MG63 (cell line): ENCODE data around the gene CT47C1. TPM values are rescaled to one million over a fixed set of nuclear protein-coding genes. Genes with fewer than 3 reads are reported as not detected.

Experiments used
- DNase-seq: peaks from one replicate; pipeline ENCODE4 v3.0.0-alpha.2; 2020
- H3K27me3 ChIP-seq: fragments of 250-450 bp; sonication (Bioruptor Pico); 2 replicates; pipeline ENCODE4 v1.5.1; 2020; ENCODE audit warnings: mild to moderate bottlenecking, moderate library complexity
- H3K36me3 ChIP-seq: fragments of 250-450 bp; sonication (Bioruptor Pico); 2 replicates; pipeline ENCODE4 v1.5.1; 2020; ENCODE audit warnings: mild to moderate bottlenecking, moderate library complexity
- H3K4me3 ChIP-seq: fragments of 250-450 bp; sonication (Bioruptor Pico); 2 replicates; pipeline ENCODE4 v1.5.1; 2020; ENCODE audit warnings: mild to moderate bottlenecking, moderate library complexity
- H3K9me3 ChIP-seq: fragments of 250-450 bp; sonication (Bioruptor Pico); 2 replicates; pipeline ENCODE4 v1.5.1; 2020; ENCODE audit warnings: mild to moderate bottlenecking, moderate library complexity
- total RNA-seq: library from RNA; depleted of rRNA; stranded (reverse); fragments of >200 nt; shearing (Covaris generic); gene quantifications from 2 replicates; pipeline ENCODE4 v1.2.3, GENCODE V29; 2014; ENCODE audit warnings: low replicate concordance

CT47C1 gene
- total RNA-seq, 1 experiment from 2014 or later: not detected

- no peak overlapping the region for H3K4me3 ChIP-seq
- DNase-seq: peak; percentile 30
- H3K27me3 ChIP-seq: no peaks in the 10 kb centered on the region
- no peaks in the 10 kb centered on the region for H3K9me3 ChIP-seq
- no peaks in the 10 kb centered on the region for H3K36me3 ChIP-seq
Measured at GRCh38 chrX:119067023-119067739, 5.6 kb upstream of the CT47C1 start.

- no peak for DNase-seq
- Histone ChIP-seq H3K36me3 (no peaks in the 10 kb centered on the region), H3K4me3 (no peak overlapping the region), H3K9me3 (no peaks in the 10 kb centered on the region), H3K27me3 (no peaks in the 10 kb centered on the region)
Measured at GRCh38 chrX:119069128-119069527, 3.7 kb upstream of the CT47C1 start.

GRCh38 chrX:119069762-119070161, 3.0 kb upstream of the CT47C1 start:
- H3K9me3 ChIP-seq: no peaks in the 10 kb centered on the region
- no peak overlapping the region for H3K4me3 ChIP-seq
- H3K27me3 ChIP-seq: no peaks in the 10 kb centered on the region
- no peaks in the 10 kb centered on the region for H3K36me3 ChIP-seq
- DNase-seq: no peak

- H3K4me3 ChIP-seq: no peak overlapping the region
- no peak for DNase-seq
- H3K9me3 ChIP-seq: no peaks in the 10 kb centered on the region
- H3K36me3 ChIP-seq: no peaks in the 10 kb centered on the region
- no peaks in the 10 kb centered on the region for H3K27me3 ChIP-seq
Measured at GRCh38 chrX:119071381-119071780, 1.4 kb upstream of the CT47C1 start.

GRCh38 chrX:119073200-119073905, 560 bp downstream of the CT47C1 start:
- no peaks in the 10 kb centered on the region for H3K9me3 ChIP-seq
- no peak for DNase-seq
- no peaks in the 10 kb centered on the region for H3K27me3 ChIP-seq
- no peaks in the 10 kb centered on the region for H3K36me3 ChIP-seq
- no peak overlapping the region for H3K4me3 ChIP-seq

GRCh38 chrX:119073911-119074310, 1.1 kb downstream of the CT47C1 start:
- Histone ChIP-seq H3K27me3 (no peaks in the 10 kb centered on the region), H3K36me3 (no peaks in the 10 kb centered on the region), H3K9me3 (no peaks in the 10 kb centered on the region), H3K4me3 (no peak overlapping the region)
- DNase-seq: no peak

- no peaks in the 10 kb centered on the region for H3K9me3 ChIP-seq
- no peak overlapping the region for H3K4me3 ChIP-seq
- no peak for DNase-seq
- H3K27me3 ChIP-seq: no peaks in the 10 kb centered on the region
- no peaks in the 10 kb centered on the region for H3K36me3 ChIP-seq
Measured at GRCh38 chrX:119075270-119076025, 2.7 kb downstream of the CT47C1 start.

GRCh38 chrX:119082278-119082677, 9.5 kb downstream of the CT47C1 start:
- no peak for DNase-seq
- H3K9me3 ChIP-seq: no peaks in the 10 kb centered on the region
- H3K27me3 ChIP-seq: no peaks in the 10 kb centered on the region
- no peaks in the 10 kb centered on the region for H3K36me3 ChIP-seq
- no peak overlapping the region for H3K4me3 ChIP-seq

- DNase-seq: no peak
- H3K9me3 ChIP-seq: no peaks in the 10 kb centered on the region
- no peaks in the 10 kb centered on the region for H3K36me3 ChIP-seq
- no peak overlapping the region for H3K4me3 ChIP-seq
- no peaks in the 10 kb centered on the region for H3K27me3 ChIP-seq
Measured at GRCh38 chrX:119084766-119085165, 12.0 kb downstream of the CT47C1 start.

GRCh38 chrX:119087121-119087520, 14.3 kb downstream of the CT47C1 start:
- Histone ChIP-seq H3K27me3 (no peaks in the 10 kb centered on the region), H3K9me3 (no peaks in the 10 kb centered on the region), H3K36me3 (no peaks in the 10 kb centered on the region), H3K4me3 (no peak overlapping the region)
- DNase-seq: no peak

GRCh38 chrX:119089619-119090018, 16.8 kb downstream of the CT47C1 start:
- Histone ChIP-seq H3K4me3 (no peak overlapping the region), H3K36me3 (no peaks in the 10 kb centered on the region), H3K27me3 (no peaks in the 10 kb centered on the region), H3K9me3 (no peaks in the 10 kb centered on the region)
- no peak for DNase-seq

- Histone ChIP-seq H3K9me3 (no peaks in the 10 kb centered on the region), H3K4me3 (no peak overlapping the region), H3K27me3 (no peaks in the 10 kb centered on the region), H3K36me3 (no peaks in the 10 kb centered on the region)
- DNase-seq: no peak
Measured at GRCh38 chrX:119090627-119091026, 17.8 kb downstream of the CT47C1 start.

- no peaks in the 10 kb centered on the region for H3K9me3 ChIP-seq
- H3K36me3 ChIP-seq: no peaks in the 10 kb centered on the region
- no peak overlapping the region for H3K4me3 ChIP-seq
- DNase-seq: no peak
- H3K27me3 ChIP-seq: no peaks in the 10 kb centered on the region
Measured at GRCh38 chrX:119093991-119094735, 21.4 kb downstream of the CT47C1 start.

GRCh38 chrX:119094819-119095218, 22.0 kb downstream of the CT47C1 start:
- Histone ChIP-seq H3K27me3 (no peaks in the 10 kb centered on the region), H3K9me3 (no peaks in the 10 kb centered on the region), H3K36me3 (no peaks in the 10 kb centered on the region), H3K4me3 (no peak overlapping the region)
- DNase-seq: no peak

- Histone ChIP-seq H3K4me3 (no peak overlapping the region), H3K36me3 (no peaks in the 10 kb centered on the region), H3K9me3 (no peaks in the 10 kb centered on the region), H3K27me3 (no peaks in the 10 kb centered on the region)
- no peak for DNase-seq
Measured at GRCh38 chrX:119095936-119096335, 23.1 kb downstream of the CT47C1 start.

GRCh38 chrX:119101168-119101567, 28.4 kb downstream of the CT47C1 start:
- Histone ChIP-seq H3K27me3 (no peaks in the 10 kb centered on the region), H3K4me3 (no peak overlapping the region), H3K36me3 (no peaks in the 10 kb centered on the region), H3K9me3 (no peaks in the 10 kb centered on the region)
- DNase-seq: no peak

GRCh38 chrX:119105826-119106225, 33.0 kb downstream of the CT47C1 start:
- DNase-seq: peak; percentile 65
- Histone ChIP-seq H3K4me3 (no peak overlapping the region), H3K27me3 (no peaks in the 10 kb centered on the region), H3K36me3 (no peaks in the 10 kb centered on the region), H3K9me3 (no peaks in the 10 kb centered on the region)
